OCI-LY3 (cell line): ENCODE results near the gene NELL2.

Source experiments
- CTCF ChIP-seq: fragments of 200-600, 300-600 bp; sonication (generic); IDR thresholded peaks from 2 replicates; pipeline ENCODE4 v1.5.1; 2014; ENCODE audit warnings: antibody characterized with exemption, low read length, low read depth
- EZH2phosphoT487 ChIP-seq: fragments of 200-600 bp; shearing (Covaris generic); IDR thresholded peaks from 2 replicates; pipeline ENCODE4 v1.6.1; 2018; ENCODE audit warnings: antibody characterized with exemption, mixed run types, low read depth

- TF ChIP-seq CTCF (no peak), EZH2phosphoT487 (no peak)
Observed at GRCh38 chr12:44750468-44750867, 125.6 kb downstream of the NELL2 start.
